Peyer's patch (tissue), 4 donors: ENCODE results near the gene ATXN1.

Source experiments
- POLR2A ChIP-seq, 2 donors: fragments of 450-650 bp; IDR thresholded peaks; one replicate each; pipeline ENCODE4 v1.5.1; 2017; ENCODE audit warnings: antibody characterized with exemption in 2 of 2, mild to moderate bottlenecking in 2 of 2, moderate library complexity in 2 of 2
- TF ChIP-seq, protein P1 (sequence below), 6 experiments: fragments of 450-650 bp in 4 of 6; fragments of 200-600 bp in 2 of 6; sonication (generic) in 1 of 6; IDR thresholded peaks; one replicate each; pipeline ENCODE4 v1.5.1; 2017 to 2019; ENCODE audit warnings: antibody characterized with exemption in 6 of 6, mild to moderate bottlenecking in 3 of 6, moderate library complexity in 1 of 6

- TF ChIP-seq, protein P1, sequence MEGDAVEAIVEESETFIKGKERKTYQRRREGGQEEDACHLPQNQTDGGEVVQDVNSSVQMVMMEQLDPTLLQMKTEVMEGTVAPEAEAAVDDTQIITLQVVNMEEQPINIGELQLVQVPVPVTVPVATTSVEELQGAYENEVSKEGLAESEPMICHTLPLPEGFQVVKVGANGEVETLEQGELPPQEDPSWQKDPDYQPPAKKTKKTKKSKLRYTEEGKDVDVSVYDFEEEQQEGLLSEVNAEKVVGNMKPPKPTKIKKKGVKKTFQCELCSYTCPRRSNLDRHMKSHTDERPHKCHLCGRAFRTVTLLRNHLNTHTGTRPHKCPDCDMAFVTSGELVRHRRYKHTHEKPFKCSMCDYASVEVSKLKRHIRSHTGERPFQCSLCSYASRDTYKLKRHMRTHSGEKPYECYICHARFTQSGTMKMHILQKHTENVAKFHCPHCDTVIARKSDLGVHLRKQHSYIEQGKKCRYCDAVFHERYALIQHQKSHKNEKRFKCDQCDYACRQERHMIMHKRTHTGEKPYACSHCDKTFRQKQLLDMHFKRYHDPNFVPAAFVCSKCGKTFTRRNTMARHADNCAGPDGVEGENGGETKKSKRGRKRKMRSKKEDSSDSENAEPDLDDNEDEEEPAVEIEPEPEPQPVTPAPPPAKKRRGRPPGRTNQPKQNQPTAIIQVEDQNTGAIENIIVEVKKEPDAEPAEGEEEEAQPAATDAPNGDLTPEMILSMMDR (IDR thresholded peaks at IDR 0.05) = no peak
- TF ChIP-seq POLR2A (IDR thresholded peaks at IDR 0.05) = no peak
These were observed 427.7 kb downstream of the ATXN1 start for GRCh38 chr6:16333580-16333979.
